K562 (cell line): Measurements from ENCODE around the gene STRIP1. TPM values are rescaled to one million over a fixed set of nuclear protein-coding genes. Genes with fewer than 3 reads are reported as not detected.

Experiments used
- ATAC-seq: fragments of 200-7000 bp; cut with Tn5 transposase; 3 replicates; pipeline ENCODE4 v1.9.1; 2020; ENCODE audit warnings: moderate library complexity
- BruUV-seq: library from RNA; stranded (reverse); fragments of 400-500 nt; replicated peaks from 2 replicates; lab custom pipeline; 2021; lab: Mats Ljungman, UMichigan
- CTCF ChIA-PET: fragments of 300-600 bp; formaldehyde crosslinking; extraction: SDS; loops from one replicate; lab custom pipeline; 2021; ENCODE audit warnings: low intra/inter-chr PET ratio; lab: Yijun Ruan, JAX
- POLR2A ChIA-PET: fragments of 300-600, 350-650 bp; sonication (Branson Sonifier 250); formaldehyde crosslinking; extraction: SDS; loops from one replicate; lab custom pipeline; 2021; ENCODE audit warnings: antibody characterized with exemption, inconsistent platforms; lab: Yijun Ruan, JAX
- DNase-seq, 4 experiments: peaks; one replicate each; pipeline versions ENCODE4 v3.0.0 to v3.0.0-alpha.2; 2011 to 2018; ENCODE audit warnings: low spot score in 3 of 4, mixed read lengths in 3 of 4; ENCODE audit errors: extremely low read depth in 1 of 4
- FAIRE-seq: peaks from 2 replicates; lab custom pipeline; 2011; peaks lifted over from hg19 to GRCh38; lab: Jason Lieb, UNC
- H2AFZ ChIP-seq: 2 replicates; pipeline ENCODE4 v1.6.0; 2011; ENCODE audit warnings: low read depth, low read length, control low read depth, inconsistent platforms
- H3K27ac ChIP-seq: fragments of 200-600 bp; 3 replicates; pipeline ENCODE4 v1.8.0; 2011; ENCODE audit warnings: low read depth, mild to moderate bottlenecking, control low read depth, inconsistent platforms, low read length, moderate library complexity, mixed read lengths; ENCODE audit errors: extremely low read depth
- H3K27me3 ChIP-seq, 2 experiments: fragments of 300-600 bp in 1 of 2; 2 replicates in 1 of 2; 3 replicates in 1 of 2; pipeline versions ENCODE4 v1.6.0 to v1.8.0; 2011; ENCODE audit warnings: inconsistent platforms in 2 of 2, low read length in 2 of 2, mild to moderate bottlenecking in 1 of 2, mixed read lengths in 1 of 2, moderate library complexity in 1 of 2; ENCODE audit not compliant: control insufficient read depth in 2 of 2, insufficient read depth in 2 of 2
- H3K36me3 ChIP-seq: fragments of 300-600 bp; 3 replicates; pipeline ENCODE4 v1.8.0; 2011; ENCODE audit warnings: mild to moderate bottlenecking, low read length, inconsistent platforms; ENCODE audit not compliant: control insufficient read depth, insufficient read depth
- H3K4me1 ChIP-seq, 2 experiments: fragments of 200-600 bp in 1 of 2; replicated peaks in 1 of 2; 2 replicates in 1 of 2; 3 replicates in 1 of 2; pipeline versions ENCODE4 v1.5.1 to v1.8.0; 2011; ENCODE audit warnings: inconsistent platforms in 2 of 2, low read length in 2 of 2, mild to moderate bottlenecking in 1 of 2, mixed read lengths in 1 of 2, moderate library complexity in 1 of 2; ENCODE audit not compliant: control insufficient read depth in 2 of 2, insufficient read depth in 2 of 2
- H3K4me2 ChIP-seq: 2 replicates; pipeline ENCODE4 v1.6.1; 2011; ENCODE audit warnings: low read length, control low read depth, inconsistent platforms, mixed read lengths; ENCODE audit not compliant: insufficient read depth
- H3K4me3 ChIP-seq: fragments of 200-600 bp; sonication (generic), shearing (Covaris generic); 2 replicates; pipeline ENCODE4 v1.5.1; 2016; ENCODE audit warnings: control low read depth, inconsistent platforms
- H3K79me2 ChIP-seq: fragments of 200-600 bp; 3 replicates; pipeline ENCODE4 v1.8.0; 2011; ENCODE audit warnings: low read length, inconsistent platforms; ENCODE audit not compliant: control insufficient read depth, insufficient read depth
- H3K9ac ChIP-seq, 2 experiments: 2 replicates each; pipeline versions ENCODE4 v1.6.0 to v1.6.1; 2011; ENCODE audit warnings: low read depth in 2 of 2, low read length in 2 of 2, control low read depth in 1 of 2, inconsistent platforms in 1 of 2, mild to moderate bottlenecking in 1 of 2, mixed read lengths in 1 of 2; ENCODE audit not compliant: insufficient read depth in 1 of 2
- H3K9me1 ChIP-seq: one replicate; pipeline ENCODE4 v1.6.0; 2011; ENCODE audit warnings: inconsistent platforms, mild to moderate bottlenecking, low read length, moderate library complexity; ENCODE audit not compliant: control insufficient read depth, insufficient read depth
- H3K9me3 ChIP-seq: replicated peaks from 2 replicates; pipeline ENCODE4 v1.5.1; 2011; ENCODE audit warnings: low read depth, low read length, inconsistent platforms; ENCODE audit not compliant: control insufficient read depth, insufficient read depth
- H4K20me1 ChIP-seq: replicated peaks from 2 replicates; pipeline ENCODE4 v1.6.1; 2011; ENCODE audit warnings: low read length, inconsistent platforms, mixed read lengths; ENCODE audit not compliant: control insufficient read depth, insufficient read depth
- CBX2 ChIP-seq: fragments of 200-600 bp; sonication (generic); IDR thresholded peaks from one replicate; pipeline ENCODE4 v1.6.1; 2012; ENCODE audit warnings: mild to moderate bottlenecking, low read length, inconsistent platforms; ENCODE audit not compliant: insufficient read depth, poor library complexity, severe bottlenecking
- CEBPB ChIP-seq: fragments of 450-650 bp; IDR thresholded peaks from 2 replicates; pipeline ENCODE4 v1.6.1; 2016; ENCODE audit warnings: missing genetic modification characterization, missing compliant biosample characterization
- MXI1 ChIP-seq: IDR thresholded peaks from 2 replicates; pipeline ENCODE4 v1.6.1; 2011; ENCODE audit warnings: low read depth, mild to moderate bottlenecking, improper control_type of control experiment, low read length
- TBP ChIP-seq: optimal IDR thresholded peaks from 2 replicates; pipeline ENCODE3; 2011; ENCODE audit warnings: low read depth, low read length, improper control_type of control experiment
- ZNF133 ChIP-seq: fragments of 250-450 bp; sonication (Bioruptor Pico); IDR thresholded peaks from 2 replicates; pipeline ENCODE4 v1.4.0; 2020; ENCODE audit warnings: mild to moderate bottlenecking
- ZNF551 ChIP-seq: fragments of 250-450 bp; sonication (Bioruptor Pico); IDR thresholded peaks from 2 replicates; pipeline ENCODE4 v1.5.0; 2021; ENCODE audit warnings: mild to moderate bottlenecking, moderate library complexity
- WGBS: fragments of 100-300 bp; shearing (Covaris generic); methylation state at CpG from one replicate; pipeline ENCODE4 v1.1.6; 2016; ENCODE audit warnings: low coverage, mixed read lengths; ENCODE audit not compliant: insufficient coverage; ENCODE audit errors: missing lambda C conversion rate; 5-methylcytosine and 5-hydroxymethylcytosine counted together
- in situ Hi-C: fragments of 300-500 bp; cut with MboI; formaldehyde crosslinking; loops from 4 replicates; pipeline ENCODE4 v1.15.0; 2018; ENCODE audit warnings: inconsistent platforms, mixed read lengths
- intact Hi-C: fragments of 100-400 bp; cut with micrococcal nuclease; formaldehyde crosslinking; loops from 2 replicates; pipeline ENCODE4 v1.14.2; 2022
- polyA plus RNA-seq, 8 experiments: library from polyadenylated mRNA; depleted of rRNA in 4 of 8; stranded (reverse) in 5 of 8; unstranded in 3 of 8; fragments of >200 nt; fragmentation: Nextera tagmentation in 2 of 8; fragmentation: Illumina TruSeq in 1 of 8; extraction: Ambion mirVana in 2 of 8; extraction: Trizol in 1 of 8; gene quantifications; 2 replicates each; pipeline versions ENCODE4 v1.2.1 to v1.2.3, GENCODE V29; 2011 to 2014; ENCODE audit warnings: inconsistent platforms in 1 of 8, missing spikeins in 1 of 8
- total RNA-seq, 7 experiments: library from RNA; depleted of rRNA in 6 of 7; stranded (reverse); fragments of >200 nt in 6 of 7; fragmentation: Illumina TruSeq in 2 of 7; extraction: Trizol in 2 of 7; gene quantifications; 2 replicates each; pipeline versions ENCODE4 v1.2.1 to v1.2.3, GENCODE V29; 2011 to 2021; ENCODE audit warnings: low replicate concordance in 1 of 7

Gene STRIP1
- total and polyA plus RNA-seq, 9 of the 15 experiments (the other 6 are each of a cell fraction or from before 2014, with no cell fraction given): 9.9 to 42.3 (median 32.0) TPM

- H3K27ac ChIP-seq: peak overlapping the region; percentile 3; the same call in 1 of the 3 replicates
- H2AFZ ChIP-seq: no peak overlapping the region
- BruUV-seq: no TSS peak
- ChIA-PET CTCF (no interaction called here), POLR2A (interaction anchor here (0.7 to 8.3 kb wide), 7 partner anchors 9 to 228 kb away, joined by 3 to 77 read pairs (median 3); partner anchors contain the start of genes AHCYL1 and STRIP1)
- peaks cover 32% of the 10 kb centered on the region for H3K36me3 ChIP-seq
- H4K20me1 ChIP-seq: peaks cover 9% of the 10 kb centered on the region
- H3K4me3 ChIP-seq: no peak overlapping the region
- H3K79me2 ChIP-seq: peaks cover 48% of the 10 kb centered on the region
- FAIRE-seq (no peak), ATAC-seq (peak; percentile 65), DNase-seq (no peak)
- in situ Hi-C loops: no loop called here
- H3K4me1 ChIP-seq: peaks cover 0 to 22% of the 10 kb centered on the region in 2 experiments; a peak in 3 of 5 replicates
- intact Hi-C loops: no loop called here
- H3K27me3 ChIP-seq: no peaks in the 10 kb centered on the region
- TF ChIP-seq ZNF551 (CRISPR knock-in tag) (no peak), CBX2 (no peak), ZNF133 (CRISPR knock-in tag) (no peak), TBP (no peak), CEBPB (tag) (no peak), MXI1 (no peak)
- 58% methylated on average over 7 of the region's 7 CpGs for WGBS
- H3K9ac ChIP-seq: no peak overlapping the region
- no peaks in the 10 kb centered on the region for H3K9me1 ChIP-seq
- no peak overlapping the region for H3K4me2 ChIP-seq
- H3K9me3 ChIP-seq: no peaks in the 10 kb centered on the region
Observed at GRCh38 chr1:109997204-109997866, 37.1 kb upstream of the STRIP1 start.
